GM23248 (cell line): ENCODE results near the gene AMBN. TPM values are rescaled to one million over a fixed set of nuclear protein-coding genes. Genes with fewer than 3 reads are reported as not detected.

Experiments
- DNase-seq: peaks from one replicate; pipeline ENCODE4 v3.0.0-alpha.2; 2015
- H2AFZ ChIP-seq: fragments of 200-600 bp; sonication (generic); 2 replicates; pipeline ENCODE4 v1.6.1; 2016; ENCODE audit warnings: antibody characterized with exemption
- H3F3A ChIP-seq: fragments of 200-600 bp; sonication (generic); 2 replicates; pipeline ENCODE4 v1.6.1; 2016; ENCODE audit warnings: mild to moderate bottlenecking, antibody characterized with exemption, mixed run types; ENCODE audit not compliant: insufficient read depth
- H3K27ac ChIP-seq: fragments of 200-600 bp; sonication (generic); 2 replicates; pipeline ENCODE4 v1.5.1; 2016; ENCODE audit warnings: mild to moderate bottlenecking
- H3K27me3 ChIP-seq: fragments of 200-600 bp; sonication (generic); replicated peaks from 2 replicates; pipeline ENCODE4 v1.6.1; 2016; ENCODE audit warnings: mild to moderate bottlenecking; ENCODE audit not compliant: insufficient read depth
- H3K36me3 ChIP-seq: fragments of 200-600 bp; sonication (generic); 2 replicates; pipeline ENCODE4 v1.6.1; 2016; ENCODE audit warnings: low read depth, mild to moderate bottlenecking
- H3K4me1 ChIP-seq: fragments of 200-600 bp; sonication (generic); 2 replicates; pipeline ENCODE4 v1.6.1; 2016; ENCODE audit warnings: mild to moderate bottlenecking; ENCODE audit not compliant: insufficient read depth
- H3K4me2 ChIP-seq: fragments of 200-600 bp; sonication (generic); one replicate; pipeline ENCODE4 v1.6.1; 2016; ENCODE audit warnings: mild to moderate bottlenecking; ENCODE audit not compliant: unreplicated experiment
- H3K4me3 ChIP-seq: fragments of 200-600 bp; sonication (generic); 2 replicates; pipeline ENCODE4 v1.5.1; 2016; ENCODE audit warnings: mild to moderate bottlenecking
- H3K79me2 ChIP-seq: fragments of 200-600 bp; sonication (generic); 2 replicates; pipeline ENCODE4 v1.6.1; 2016; ENCODE audit warnings: mild to moderate bottlenecking; ENCODE audit not compliant: insufficient read depth
- H3K9ac ChIP-seq: fragments of 200-600 bp; sonication (generic); 2 replicates; pipeline ENCODE4 v1.6.1; 2016; ENCODE audit warnings: mild to moderate bottlenecking
- H3K9me2 ChIP-seq: fragments of 200-600 bp; sonication (generic); 2 replicates; pipeline ENCODE4 v1.6.1; 2016; ENCODE audit warnings: mixed run types, mild to moderate bottlenecking, moderate library complexity; ENCODE audit not compliant: insufficient read depth
- H3K9me3 ChIP-seq: fragments of 200-600 bp; sonication (generic); one replicate; pipeline ENCODE4 v1.6.1; 2017; ENCODE audit warnings: low read depth
- H4K20me1 ChIP-seq: fragments of 200-600 bp; sonication (generic); 2 replicates; pipeline ENCODE4 v1.6.0; 2016; ENCODE audit not compliant: insufficient read depth
- EZH2 ChIP-seq: fragments of 200-600 bp; sonication (generic); IDR thresholded peaks from 2 replicates; pipeline ENCODE4 v1.6.1; 2018; ENCODE audit warnings: antibody characterized with exemption, mild to moderate bottlenecking; ENCODE audit not compliant: insufficient read depth, poor library complexity, severe bottlenecking
- EZH2phosphoT487 ChIP-seq: fragments of 200-600 bp; sonication (generic); IDR thresholded peaks from 2 replicates; pipeline ENCODE4 v1.6.1; 2018; ENCODE audit warnings: antibody characterized with exemption, moderate library complexity, mild to moderate bottlenecking, low read depth; ENCODE audit not compliant: insufficient read depth
- WGBS, 2 experiments: methylation state at CpG; one replicate each; pipeline ENCODE4 v1.1.6; 2015 to 2017; ENCODE audit warnings: low lambda C conversion rate in 2 of 2, low coverage in 1 of 2; ENCODE audit errors: missing lambda C conversion rate in 2 of 2; 5-methylcytosine and 5-hydroxymethylcytosine counted together
- in situ Hi-C: fragments of 300-500 bp; cut with MboI; formaldehyde crosslinking; loops from 2 replicates; pipeline ENCODE4 v1.15.0; 2020
- polyA plus RNA-seq: library from polyadenylated mRNA; unstranded; fragments of >200 nt; fragmentation: Nextera tagmentation; extraction: Ambion mirVana; gene quantifications from 2 replicates; pipeline ENCODE4 v1.2.1, GENCODE V29; 2016
- total RNA-seq: library from RNA; depleted of rRNA; stranded (reverse); fragments of >200 nt; shearing (Covaris generic); gene quantifications from 2 replicates; pipeline ENCODE4 v1.2.3, GENCODE V29; 2014

The AMBN gene
- total and polyA plus RNA-seq, 2 experiments from 2014 or later = not detected

GRCh38 chr4:70629469-70630090, 37.5 kb downstream of the AMBN start:
- 85 to 96% methylated on average over 1 of the region's 1 CpG for WGBS, 2 experiments
- H2AFZ ChIP-seq = no peak overlapping the region
- H3K27me3 ChIP-seq = no peaks in the 10 kb centered on the region
- H3F3A ChIP-seq = no peaks in the 10 kb centered on the region
- no peaks in the 10 kb centered on the region for H3K79me2 ChIP-seq
- H3K9ac ChIP-seq = no peak overlapping the region
- no peaks in the 10 kb centered on the region for H3K36me3 ChIP-seq
- DNase-seq = no peak
- in situ Hi-C loops = no loop called here
- H3K4me1 ChIP-seq = 0 out of 2 replicates have a peak, but pooled peaks cover 8% of the 10 kb centered on the region
- no peak overlapping the region for H3K27ac ChIP-seq
- H3K9me3 ChIP-seq = no peaks in the 10 kb centered on the region
- no peak for TF ChIP-seq EZH2
- TF ChIP-seq EZH2phosphoT487 = no peak
- H3K4me3 ChIP-seq = no peak overlapping the region
- no peak overlapping the region for H3K4me2 ChIP-seq
- no peaks in the 10 kb centered on the region for H3K9me2 ChIP-seq
- no peaks in the 10 kb centered on the region for H4K20me1 ChIP-seq

GRCh38 chr4:70630162-70630561, 38.1 kb downstream of the AMBN start:
- no peak for DNase-seq
- no peaks in the 10 kb centered on the region for H3K9me3 ChIP-seq
- no peaks in the 10 kb centered on the region for H3K36me3 ChIP-seq
- H4K20me1 ChIP-seq = no peaks in the 10 kb centered on the region
- in situ Hi-C loops = no loop called here
- H3K4me3 ChIP-seq = no peak overlapping the region
- WGBS, 2 experiments = 90 to 91% methylated on average over 3 of the region's 3 CpGs
- no peak overlapping the region for H3K9ac ChIP-seq
- H3K4me2 ChIP-seq = no peak overlapping the region
- TF ChIP-seq EZH2 = no peak
- no peak for TF ChIP-seq EZH2phosphoT487
- H3K9me2 ChIP-seq = no peaks in the 10 kb centered on the region
- 0 out of 2 replicates have a peak, but pooled peaks cover 8% of the 10 kb centered on the region for H3K4me1 ChIP-seq
- no peaks in the 10 kb centered on the region for H3K79me2 ChIP-seq
- no peaks in the 10 kb centered on the region for H3K27me3 ChIP-seq
- no peaks in the 10 kb centered on the region for H3F3A ChIP-seq
- H3K27ac ChIP-seq = no peak overlapping the region
- H2AFZ ChIP-seq = no peak overlapping the region

GRCh38 chr4:70632028-70632427, 40.0 kb downstream of the AMBN start:
- Histone ChIP-seq H3K9me2 (no peaks in the 10 kb centered on the region), H3K4me2 (no peak overlapping the region), H3K4me1 (0 out of 2 replicates have a peak, but pooled peaks cover 8% of the 10 kb centered on the region), H3K27me3 (no peaks in the 10 kb centered on the region), H3F3A (no peaks in the 10 kb centered on the region), H3K4me3 (no peak overlapping the region), H4K20me1 (no peaks in the 10 kb centered on the region), H3K9me3 (no peaks in the 10 kb centered on the region), H3K27ac (no peak overlapping the region), H3K79me2 (no peaks in the 10 kb centered on the region), H3K36me3 (no peaks in the 10 kb centered on the region), H3K9ac (no peak overlapping the region), H2AFZ (no peak overlapping the region)
- in situ Hi-C loops = no loop called here
- no peak for TF ChIP-seq EZH2phosphoT487
- TF ChIP-seq EZH2 = no peak
- DNase-seq = peak; percentile 6
- WGBS, 2 experiments = 92 to 96% methylated on average over 1 of the region's 1 CpG

- in situ Hi-C loops = no loop called here
- Histone ChIP-seq H3K4me2 (no peak overlapping the region), H3K4me3 (no peak overlapping the region), H3K36me3 (no peaks in the 10 kb centered on the region), H4K20me1 (no peaks in the 10 kb centered on the region), H3K79me2 (no peaks in the 10 kb centered on the region), H3K4me1 (0 out of 2 replicates have a peak, but pooled peaks cover 8% of the 10 kb centered on the region), H3K27me3 (no peaks in the 10 kb centered on the region), H3K9me2 (no peaks in the 10 kb centered on the region), H3F3A (no peaks in the 10 kb centered on the region), H2AFZ (no peak overlapping the region), H3K9ac (no peak overlapping the region), H3K9me3 (no peaks in the 10 kb centered on the region), H3K27ac (no peak overlapping the region)
- WGBS, 2 experiments = 71 to 78% methylated on average over 5 of the region's 5 CpGs
- TF ChIP-seq EZH2phosphoT487 (no peak), EZH2 (no peak)
- no peak for DNase-seq
Observed at GRCh38 chr4:70634482-70634881, 42.4 kb downstream of the AMBN start.
